Measurements from ENCODE around the gene SEMA7A.

The SEMA7A gene

DNA sequence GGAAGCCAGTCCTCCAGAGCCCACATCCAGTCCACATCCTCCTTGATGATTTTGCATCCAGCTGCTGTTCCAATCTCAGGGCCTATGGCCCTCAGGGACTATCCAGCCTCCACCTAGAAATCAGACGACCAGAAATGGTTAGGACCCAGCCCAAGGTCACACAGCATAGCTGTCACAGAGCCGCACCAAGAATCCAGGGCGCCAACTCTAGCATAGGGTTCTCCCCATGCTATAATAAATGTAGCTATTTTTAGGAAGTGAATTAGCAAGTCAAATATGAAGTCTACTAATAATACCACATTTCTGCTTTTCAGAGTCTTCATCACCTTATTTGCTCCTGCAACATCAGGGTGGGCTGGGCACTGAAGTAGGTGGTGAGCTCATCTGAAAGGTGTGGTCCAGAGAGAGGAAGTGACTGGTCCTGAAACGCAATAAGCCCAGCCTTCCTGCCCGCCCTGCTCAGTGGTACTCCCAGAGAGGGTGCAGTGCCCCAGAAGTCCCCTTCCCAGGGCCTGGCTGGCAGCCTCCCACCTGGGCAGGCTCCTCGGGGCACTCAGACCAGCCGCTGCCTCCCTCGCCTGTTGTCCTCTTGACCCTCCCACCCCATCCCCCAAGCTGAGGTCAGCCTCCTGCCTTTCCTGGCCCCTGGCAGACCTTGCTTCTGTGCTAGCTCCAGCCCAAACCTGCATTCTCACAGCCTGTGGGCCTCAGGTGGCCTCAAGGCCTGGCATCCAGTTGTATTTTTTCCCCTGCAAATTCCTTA, 48.7 kb downstream of the SEMA7A start:
- DNase-seq: peak; percentile 82

DNA sequence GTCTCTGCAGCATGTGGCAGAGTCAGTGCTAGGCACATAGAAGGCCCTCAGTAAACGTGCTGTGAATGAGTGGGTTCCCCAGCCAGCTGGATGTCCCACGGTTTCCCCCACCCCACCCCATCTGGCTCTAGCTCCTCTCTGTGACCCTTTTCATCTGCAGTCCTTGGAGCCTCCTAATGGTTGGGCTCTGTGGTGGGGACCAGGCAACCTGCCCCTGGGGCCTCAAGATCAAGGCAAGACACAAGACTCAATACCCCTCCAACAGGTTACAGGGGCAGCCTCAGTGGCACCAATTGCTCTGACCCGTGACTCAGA, 49.2 kb downstream of the SEMA7A start:
- DNase-seq: no peak

DNA sequence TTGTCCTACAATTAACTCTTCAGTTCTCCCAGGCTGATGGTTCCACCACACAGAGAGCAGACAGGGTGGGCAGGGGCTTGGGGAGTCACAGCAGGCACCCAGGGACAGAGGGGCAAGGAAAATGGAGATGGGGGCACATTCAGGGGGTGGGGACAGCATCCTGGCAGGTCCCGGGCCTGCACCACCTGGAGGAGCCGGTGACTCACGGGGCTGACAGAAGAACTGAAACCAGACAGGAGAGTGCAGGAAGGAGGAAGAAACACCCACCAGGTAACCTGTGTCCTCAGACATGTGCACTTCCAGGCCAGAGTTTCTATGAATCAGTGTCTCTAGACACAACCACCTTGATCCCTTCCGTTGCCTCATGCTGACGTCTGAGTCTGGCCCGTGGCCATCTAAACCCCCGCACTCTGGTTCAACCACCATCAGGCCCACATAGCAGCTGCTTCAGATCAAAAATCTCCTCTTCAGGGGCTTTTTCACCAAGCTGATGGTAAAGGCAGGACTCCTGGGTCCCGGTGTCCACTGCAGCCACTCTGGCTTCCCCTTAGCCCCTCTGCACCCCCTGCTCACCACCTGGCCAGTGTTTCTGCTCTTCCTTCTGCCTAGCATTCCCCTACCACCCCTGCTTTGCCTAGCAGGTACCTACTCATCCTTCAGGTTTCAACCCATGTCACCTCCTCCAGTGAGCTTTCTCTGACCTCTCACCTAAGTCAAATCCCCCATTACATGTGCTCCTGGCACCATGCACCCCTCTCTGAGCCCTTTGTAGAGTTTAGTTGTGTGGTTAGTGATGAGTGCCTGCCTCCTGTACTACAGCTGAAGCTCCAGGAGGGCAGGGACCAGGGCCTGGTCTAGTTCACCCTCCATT, 49.8 kb downstream of the SEMA7A start:
- DNase-seq: peak; percentile 89

DNA sequence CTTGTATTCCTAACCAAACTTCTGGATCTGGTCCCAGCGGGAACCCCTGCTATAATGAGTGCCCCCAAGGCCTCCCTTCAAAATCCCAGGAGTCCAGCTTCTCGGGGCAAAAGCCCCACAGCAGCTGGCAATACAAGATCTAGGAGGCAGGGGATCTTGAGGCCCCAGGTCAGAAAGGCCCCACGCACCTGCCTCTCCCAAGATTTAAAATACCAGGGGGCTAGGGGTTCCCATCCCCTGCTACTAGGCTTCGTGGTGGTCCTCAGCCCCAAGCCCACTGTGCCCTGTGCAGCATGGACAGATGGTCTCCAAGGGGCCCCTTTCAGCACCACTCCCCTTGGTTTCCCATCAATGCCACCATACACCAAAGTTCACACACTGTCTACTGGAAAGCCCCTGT, 50.5 kb downstream of the SEMA7A start:
- DNase-seq: no peak

DNA sequence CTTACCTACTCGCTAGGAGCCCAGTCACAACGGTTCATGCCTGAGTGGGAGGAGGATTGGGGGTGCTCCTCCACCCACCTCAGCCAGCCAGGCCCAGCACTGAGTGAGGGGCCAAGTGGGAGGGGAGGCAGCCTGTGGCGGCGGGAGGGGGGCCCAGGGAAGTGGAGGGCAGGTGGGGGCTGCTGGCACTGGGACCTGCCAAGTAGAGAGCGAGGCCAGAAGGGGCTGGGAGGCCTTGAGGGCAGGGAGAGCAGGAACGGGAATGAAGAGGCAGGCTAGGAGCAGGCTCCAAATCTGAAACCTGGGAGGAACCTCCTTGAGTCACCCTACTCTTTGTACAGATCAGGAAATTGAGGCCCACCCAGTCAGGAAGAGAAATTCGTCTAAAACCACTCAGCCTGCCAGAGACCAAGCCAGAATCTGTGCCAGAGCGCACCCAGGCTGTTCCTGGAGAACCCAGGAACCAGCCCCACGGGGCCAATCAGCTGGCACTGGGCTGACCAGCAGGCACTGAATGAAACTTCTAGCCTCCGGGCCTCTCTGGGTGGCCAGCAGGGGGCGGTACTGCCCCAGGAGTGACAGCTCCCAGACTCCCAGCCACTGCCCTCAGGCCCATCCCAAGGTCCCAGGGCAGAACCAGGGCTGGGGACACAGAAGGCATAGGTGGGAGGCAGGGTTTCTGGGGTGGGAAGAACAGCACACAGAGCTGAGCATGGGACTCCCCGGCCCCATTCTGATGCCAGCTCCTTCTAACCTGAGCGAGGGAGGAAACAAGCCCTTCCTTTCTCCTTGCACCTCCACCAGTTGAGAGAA, 51.5 kb downstream of the SEMA7A start:
- DNase-seq: peak; percentile 94

DNA sequence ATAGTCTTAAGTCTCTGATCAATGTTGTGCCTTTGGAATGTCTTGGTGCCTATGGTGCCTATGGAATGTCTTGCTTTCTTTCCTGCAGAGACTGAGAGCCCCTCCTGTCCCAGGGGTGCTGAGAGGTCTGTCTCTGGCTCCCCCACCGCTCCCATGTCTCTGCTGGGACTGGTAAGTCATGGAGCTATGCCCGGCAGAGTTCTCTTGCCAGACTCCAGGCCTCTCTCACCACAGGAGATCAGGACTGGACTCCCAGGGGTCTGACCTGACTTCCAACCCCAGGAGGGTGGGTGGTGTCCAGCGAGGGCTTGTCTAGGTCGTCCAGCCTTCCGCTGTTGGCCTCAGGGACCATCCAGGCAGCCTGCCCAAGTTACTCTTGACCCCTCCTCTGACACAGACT, 52.3 kb downstream of the SEMA7A start:
- DNase-seq: no peak

DNA sequence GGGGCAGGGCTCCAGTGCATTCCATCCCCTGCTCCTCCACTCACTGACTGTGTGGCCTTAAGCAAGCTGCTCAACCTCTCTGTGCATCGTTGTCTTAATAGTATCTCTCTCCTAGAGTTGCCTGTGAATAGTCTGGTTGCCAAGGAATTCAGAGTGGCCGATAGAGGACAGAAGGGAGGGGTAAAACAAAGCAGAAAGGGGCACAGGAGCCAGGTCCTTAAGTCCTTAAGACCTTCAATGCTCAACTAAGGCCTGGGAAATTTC, 52.6 kb downstream of the SEMA7A start:
- no peak for DNase-seq

DNA sequence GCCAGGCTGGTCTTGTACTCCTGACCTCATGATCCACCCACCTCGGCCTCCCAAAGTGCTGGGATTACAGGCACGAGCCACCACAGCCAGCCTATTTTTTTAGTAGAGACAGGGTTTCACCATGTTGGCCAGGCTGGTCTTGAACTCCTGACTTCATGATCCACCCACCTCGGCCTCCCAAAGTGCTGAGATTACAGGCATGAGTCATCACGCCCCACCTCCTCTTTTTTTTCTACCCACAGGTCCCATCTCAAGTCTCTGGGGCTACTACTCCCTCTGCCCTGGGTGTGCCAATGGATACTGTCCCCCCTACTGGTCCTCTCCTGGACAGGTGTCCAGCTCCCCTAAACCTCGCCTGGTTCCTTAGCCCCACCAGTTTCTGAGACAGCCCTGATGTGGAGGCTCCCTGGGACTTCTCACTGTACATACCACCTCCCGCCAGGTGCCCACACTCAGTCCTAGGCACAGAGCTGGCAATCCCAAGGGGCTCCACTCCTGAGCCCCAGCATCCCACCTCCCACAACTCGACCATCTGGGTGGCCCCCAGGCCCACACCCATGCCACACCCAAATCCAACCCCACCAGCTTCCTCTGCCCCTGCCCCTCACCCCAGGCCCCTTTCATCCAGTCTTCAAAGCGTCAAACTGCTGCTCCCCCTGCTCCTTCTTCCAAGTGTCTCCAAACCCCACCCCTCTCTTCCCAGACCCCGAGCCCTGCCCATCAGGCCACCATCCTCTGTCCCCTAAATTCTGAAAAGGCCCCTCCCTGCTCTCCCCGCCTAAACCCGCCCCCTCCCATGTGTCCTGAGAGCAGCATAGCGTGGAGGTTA, 53.2 kb downstream of the SEMA7A start:
- no peak for DNase-seq

DNA sequence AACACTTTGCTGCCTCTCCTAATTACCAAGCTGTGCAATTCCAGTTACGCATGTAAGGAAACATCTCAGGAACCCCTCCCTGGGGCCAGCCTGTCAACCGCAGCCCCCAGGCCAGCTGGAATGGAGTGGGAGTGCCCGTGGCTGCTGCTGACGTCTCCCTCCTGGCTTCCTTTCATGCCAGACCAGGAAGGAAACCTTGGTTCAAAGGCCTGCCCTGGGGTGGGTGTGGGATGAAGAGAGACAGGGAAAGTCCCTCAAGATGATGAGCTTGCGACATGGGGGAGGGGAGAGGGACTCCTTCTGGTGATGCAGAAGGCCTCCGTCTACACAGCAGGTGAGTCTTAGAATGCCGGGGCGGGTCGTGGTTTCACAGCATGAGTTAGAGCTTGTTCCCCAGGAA, 54.9 kb downstream of the SEMA7A start:
- DNase-seq: no peak

DNA sequence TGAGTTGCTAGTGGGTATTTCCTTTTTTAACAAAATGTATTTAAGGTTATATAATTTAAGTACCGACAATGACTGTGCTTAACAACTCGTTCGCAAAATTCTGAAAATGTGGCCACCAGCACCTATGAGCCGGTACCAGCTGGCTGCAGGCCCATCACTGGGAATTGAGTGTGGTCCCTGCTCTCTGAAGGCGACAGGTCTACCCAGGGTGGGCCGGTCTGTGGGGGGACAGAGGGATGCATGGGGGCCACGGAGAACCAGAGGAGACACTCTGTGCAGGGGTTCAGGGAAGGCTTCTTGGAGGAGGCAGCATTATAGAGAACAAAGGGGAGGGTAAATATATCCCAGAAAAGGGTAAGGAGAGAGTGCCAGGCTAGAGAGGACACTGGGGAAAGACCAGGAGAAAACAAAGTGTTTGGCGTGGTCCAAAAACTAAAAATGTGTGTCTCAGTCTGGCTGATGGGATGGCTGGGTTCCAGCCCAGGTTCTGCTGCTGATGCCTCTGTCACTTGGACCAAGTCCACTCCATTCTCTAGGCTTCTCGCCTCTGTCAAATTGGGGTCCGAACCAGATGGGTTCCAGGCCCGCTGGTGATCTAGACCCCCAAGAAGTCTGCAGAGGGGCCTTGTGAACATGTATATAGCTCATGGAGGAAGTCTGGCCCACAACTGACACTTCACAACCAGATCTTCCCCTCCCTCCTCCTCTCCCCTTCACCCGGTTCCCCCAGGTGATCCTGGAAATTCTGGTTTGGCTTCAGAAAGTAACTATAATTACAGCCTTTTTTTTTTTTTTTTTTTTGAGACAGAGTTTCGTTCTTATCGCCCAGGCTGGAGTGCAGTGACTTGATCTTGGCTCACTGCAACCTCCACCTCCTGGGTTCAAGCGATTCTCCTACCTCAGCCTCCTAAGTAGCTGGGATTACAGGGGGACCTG, 55.7 kb downstream of the SEMA7A start:
- DNase-seq: peak; percentile 44

DNA sequence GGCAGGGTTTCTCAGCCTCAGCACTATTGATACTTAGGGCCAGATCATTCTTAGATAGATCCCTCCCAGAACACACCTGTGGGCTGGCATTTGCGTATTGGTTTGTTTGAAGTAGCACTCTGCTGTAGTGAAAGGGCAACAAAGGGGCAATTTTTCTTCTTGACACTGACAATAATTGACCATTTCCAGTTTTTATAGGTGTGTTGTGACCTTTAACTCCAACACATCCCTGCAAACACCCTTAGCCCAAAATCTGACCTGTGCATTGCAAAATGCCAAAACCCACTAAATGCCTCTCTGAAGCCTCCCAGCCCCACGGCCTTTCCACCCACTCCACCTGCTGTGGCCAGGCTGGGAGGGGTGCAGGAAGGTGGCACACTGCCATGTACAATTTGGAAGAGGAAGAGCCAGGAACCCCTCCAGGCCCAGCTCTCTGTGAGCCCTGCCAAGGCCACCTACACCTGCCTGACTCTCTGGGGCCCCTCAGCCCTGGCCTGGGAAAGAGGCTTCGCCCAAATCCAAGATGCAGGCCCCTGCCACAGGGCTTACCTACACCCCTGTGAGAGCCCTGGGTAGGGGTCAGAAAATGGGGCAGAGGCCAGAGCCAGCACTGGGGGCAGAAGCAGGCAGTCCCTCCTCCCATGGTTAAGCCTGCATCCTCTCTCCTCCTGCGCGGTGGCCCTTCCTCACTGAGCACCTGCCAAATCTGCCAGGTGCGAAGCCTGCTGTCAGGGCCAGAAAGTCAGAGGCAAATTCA, 56.8 kb downstream of the SEMA7A start:
- DNase-seq: peak; percentile 52

DNA sequence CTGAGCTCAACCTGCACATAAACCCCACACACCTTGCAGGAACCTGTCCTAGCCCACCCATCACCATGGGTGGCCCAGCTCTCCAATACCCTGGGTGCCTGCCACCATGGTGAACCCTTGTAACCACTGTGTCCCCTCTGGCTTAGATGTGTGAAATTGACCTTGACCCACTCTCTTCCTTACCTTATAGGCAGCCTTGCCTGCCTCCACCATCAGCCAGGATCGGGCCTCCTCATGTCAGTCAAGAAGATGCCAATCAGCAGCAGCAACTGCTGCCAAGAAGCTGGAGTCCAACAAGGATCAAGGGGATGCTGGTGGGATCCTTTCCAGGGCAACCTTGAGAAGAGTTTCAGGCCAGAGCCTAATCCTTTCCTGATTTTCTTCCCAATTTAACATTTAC, 57.5 kb downstream of the SEMA7A start:
- peak; percentile 55 for DNase-seq

DNA sequence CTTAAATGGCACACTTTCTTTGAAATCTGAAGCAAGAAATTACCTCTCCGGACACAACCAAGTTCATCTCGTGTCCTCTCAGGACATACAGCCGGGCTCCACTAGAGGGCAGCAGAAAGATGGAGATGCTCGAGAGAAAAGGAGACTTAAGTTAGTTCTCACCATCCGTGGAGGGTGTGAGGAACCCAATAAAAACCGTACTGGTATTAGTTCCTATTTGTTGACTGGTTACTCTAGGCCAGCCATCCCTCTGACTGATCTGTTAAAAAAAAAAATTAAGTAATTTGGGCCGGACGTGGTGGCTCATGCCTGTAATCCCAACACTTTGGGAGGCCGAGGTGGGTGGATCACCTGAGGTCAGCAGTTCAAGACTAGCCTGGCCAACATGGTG, 58.5 kb downstream of the SEMA7A start:
- DNase-seq: peak; percentile 92

DNA sequence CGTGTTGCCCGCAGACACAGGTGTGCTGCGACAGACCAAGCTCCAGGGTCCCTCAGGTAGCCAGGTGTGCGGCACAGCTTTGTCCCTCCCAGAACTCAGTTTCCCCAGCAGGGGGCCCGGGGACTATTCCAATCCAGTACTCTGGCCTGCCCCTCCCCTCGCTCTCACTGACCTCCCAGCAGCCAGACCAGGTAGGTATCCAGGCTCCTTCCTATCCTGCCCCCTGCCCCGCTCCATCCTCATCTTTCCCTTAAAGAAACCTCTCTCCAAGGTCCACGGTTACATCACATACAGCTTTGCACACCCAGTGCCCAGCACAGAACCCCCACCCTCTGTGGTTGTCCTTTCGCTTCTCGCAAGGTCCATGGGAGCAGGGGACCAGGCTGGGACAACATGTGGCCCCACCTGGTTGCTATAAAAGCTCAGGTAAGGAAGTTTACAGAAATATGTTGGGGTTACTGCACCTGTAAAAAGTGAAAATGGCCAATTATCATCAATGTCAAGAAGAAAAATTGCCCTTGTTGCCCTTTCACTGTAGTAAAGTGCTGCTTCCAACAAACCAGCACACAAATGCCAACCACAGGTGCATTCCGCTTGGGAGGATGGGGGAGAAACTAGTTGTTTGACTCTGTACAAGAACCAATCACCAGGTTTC, 59.0 kb downstream of the SEMA7A start:
- DNase-seq: no peak

DNA sequence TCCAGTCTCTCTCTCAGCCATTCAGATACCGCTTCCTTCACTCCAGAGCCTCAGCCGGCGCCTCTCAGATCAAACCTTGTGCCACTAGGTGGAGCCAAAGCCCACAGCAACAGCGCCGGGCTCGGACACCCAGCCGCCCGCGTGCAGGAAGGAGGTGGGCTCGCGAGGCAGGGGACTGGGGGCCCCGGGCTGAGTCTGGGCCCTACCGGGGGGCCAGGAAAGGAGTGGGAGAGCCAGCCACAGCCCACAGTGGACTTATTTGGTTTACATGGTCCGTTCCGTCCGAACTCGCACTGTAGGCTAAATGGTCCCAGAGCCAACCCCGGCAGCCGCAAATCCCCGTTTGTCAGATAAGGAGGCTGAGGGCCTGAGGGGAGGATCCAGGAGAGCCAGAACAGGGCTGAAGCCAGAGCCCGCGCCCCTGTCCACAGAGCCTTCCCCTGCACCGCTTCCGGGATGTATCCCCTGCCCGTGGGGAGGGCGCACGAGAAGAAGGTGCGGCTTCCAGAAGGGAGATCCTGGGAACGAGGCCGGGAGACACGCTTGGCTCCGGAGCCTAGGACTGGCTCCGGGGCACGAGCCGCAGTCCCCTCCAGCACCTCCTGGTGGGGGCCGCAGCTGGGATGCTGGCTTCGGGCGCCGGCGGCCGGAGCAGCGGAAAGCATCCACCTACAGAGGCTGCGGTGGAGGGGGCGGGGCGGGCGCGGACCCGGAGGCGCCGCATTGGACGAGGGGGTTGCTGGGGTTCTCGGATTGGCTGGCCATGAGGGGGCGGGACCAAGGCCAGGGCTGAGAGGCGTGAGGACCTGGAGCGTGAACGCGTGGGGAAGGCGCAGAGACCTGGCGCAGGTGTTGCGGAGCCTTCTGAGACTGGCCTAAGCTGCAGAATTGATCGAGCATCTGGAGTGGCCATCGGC, 59.8 kb downstream of the SEMA7A start:
- DNase-seq: peak; percentile 96

DNA sequence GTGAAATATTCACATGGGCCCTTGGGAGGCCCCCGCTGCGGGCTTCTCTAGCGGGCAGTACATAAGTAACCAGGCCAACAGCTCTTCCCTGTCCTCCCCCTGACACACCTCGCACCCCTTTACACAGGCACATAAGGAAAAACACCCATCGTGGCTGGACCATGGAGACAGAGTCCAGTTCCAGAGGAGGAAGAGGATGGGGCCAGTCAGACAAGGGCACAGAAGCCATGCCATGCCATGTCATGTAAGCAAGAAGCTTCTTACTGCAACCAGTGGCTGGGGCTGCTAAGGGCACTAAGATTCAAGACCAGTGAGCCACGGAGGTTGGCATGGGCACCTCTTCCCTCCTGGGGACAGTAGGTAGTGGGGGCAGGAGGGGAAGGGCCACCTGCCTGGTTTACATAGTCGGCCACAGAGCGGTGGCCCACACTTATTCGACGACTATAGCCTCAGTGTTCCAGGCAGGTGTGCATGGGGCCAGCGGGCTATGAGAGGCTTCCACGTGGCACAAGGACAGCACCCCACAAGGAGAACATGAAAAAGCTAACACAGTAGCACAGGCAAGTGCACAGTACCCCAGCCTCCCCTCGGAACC, 60.6 kb downstream of the SEMA7A start:
- DNase-seq: no peak

DNA sequence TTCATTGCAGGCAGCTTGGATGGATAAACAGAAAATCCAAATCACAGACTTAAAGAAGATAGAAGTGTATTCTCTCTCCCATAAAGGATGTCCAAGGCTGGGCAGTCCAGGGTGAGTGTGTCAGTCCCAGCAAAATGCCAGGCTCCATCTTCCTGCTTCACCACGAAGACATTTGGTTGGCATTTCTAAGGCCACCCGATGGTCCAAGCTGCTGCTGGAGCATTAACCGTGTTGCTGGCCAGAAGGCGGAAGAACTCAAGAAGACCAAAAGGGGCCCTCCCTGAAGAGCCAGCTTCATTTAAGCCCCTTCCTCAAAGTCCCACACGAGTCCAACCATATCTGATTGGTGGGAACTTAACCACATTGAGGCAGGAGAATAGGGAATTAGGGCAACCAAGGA, 63.3 kb downstream of the SEMA7A start:
- DNase-seq: no peak

DNA sequence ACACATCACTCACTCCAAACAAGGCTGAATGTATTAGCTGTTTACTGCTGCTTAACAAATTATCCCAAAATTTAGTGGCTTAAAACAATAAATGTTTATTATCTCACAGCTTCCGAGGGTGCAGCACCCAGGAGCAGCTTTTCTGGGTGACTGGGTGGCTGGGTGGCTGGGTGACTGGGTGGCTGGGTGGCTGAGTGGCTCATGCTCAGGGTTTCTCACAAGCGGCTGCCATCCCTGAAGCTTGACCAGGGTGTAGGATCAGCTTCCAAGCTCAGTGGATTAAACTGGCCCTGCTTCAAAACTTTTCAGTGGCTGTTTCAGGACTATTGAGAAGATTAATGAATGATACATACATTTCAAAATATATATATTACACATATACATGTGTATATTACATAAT, 64.0 kb downstream of the SEMA7A start:
- DNase-seq: peak; percentile 21

Measured in activated CD8-positive, alpha-beta memory T cell treated with anti-CD3 and anti-CD28 coated beads for 24 hours (primary cell).